ENCODE results near the gene MED12L. TPM values are rescaled to one million over a fixed set of nuclear protein-coding genes. Genes with fewer than 3 reads are reported as not detected.

Gene MED12L
- polyA plus RNA-seq, 1 donor from 2014 or later: 28.5 TPM

- Histone ChIP-seq H3K9ac (ENCODE audit: low read length) (no peak overlapping the region), H3F3A (ENCODE audit: insufficient read depth, low read length, poor library complexity, severe bottlenecking) (no peaks in the 10 kb centered on the region), H2AFZ (ENCODE audit: low read depth, low read length) (no peak overlapping the region), H3K4me3 (ENCODE audit: low read length) (no peak overlapping the region), H3K4me2 (ENCODE audit: low read length) (no peak overlapping the region), H3K27me3 (ENCODE audit: insufficient read depth, low read depth, low read length) (no peaks in the 10 kb centered on the region), H3K27ac (ENCODE audit: low read length) (no peak overlapping the region), H3K36me3 (ENCODE audit: insufficient read depth, low read length) (no peaks in the 10 kb centered on the region), H3K9me2 (ENCODE audit: insufficient read depth, low read length) (no peaks in the 10 kb centered on the region), H4K20me1 (ENCODE audit: insufficient read depth) (no peaks in the 10 kb centered on the region), H3K79me2 (replicated peaks; ENCODE audit: insufficient read depth, low read length) (no peaks in the 10 kb centered on the region), H3K9me3 (ENCODE audit: low read length) (no peaks in the 10 kb centered on the region)
- TF ChIP-seq MXI1 (conservative IDR thresholded peaks at IDR 0.05; ENCODE audit: poor library complexity, severe bottlenecking): no peak
- TF ChIP-seq SMC3 (conservative IDR thresholded peaks at IDR 0.05; ENCODE audit: poor library complexity): no peak
- no peak for TF ChIP-seq EP300 (conservative IDR thresholded peaks at IDR 0.05; ENCODE audit: poor library complexity, severe bottlenecking)
- TF ChIP-seq CTCF (IDR thresholded peaks at IDR 0.05; ENCODE audit: poor library complexity, severe bottlenecking): no peak
- no peak for TF ChIP-seq EZH2 (IDR thresholded peaks at IDR 0.05; ENCODE audit: borderline replicate concordance, insufficient read depth, low read length, poor library complexity, severe bottlenecking)
- TF ChIP-seq REST (IDR thresholded peaks at IDR 0.05; ENCODE audit: borderline replicate concordance): no peak
- no peak for TF ChIP-seq POLR2AphosphoS5 (IDR thresholded peaks at IDR 0.05)
- TF ChIP-seq RAD21 (conservative IDR thresholded peaks at IDR 0.05): no peak
- TF ChIP-seq TAF1 (IDR thresholded peaks at IDR 0.05; ENCODE audit: low read depth): no peak
These were observed 398.0 kb downstream of the MED12L start for GRCh38 chr3:151483488-151483887.

- Histone ChIP-seq H3F3A (ENCODE audit: insufficient read depth, low read length, poor library complexity, severe bottlenecking) (no peaks in the 10 kb centered on the region), H2AFZ (ENCODE audit: low read depth, low read length) (no peak overlapping the region), H3K4me2 (ENCODE audit: low read length) (no peak overlapping the region), H4K20me1 (ENCODE audit: insufficient read depth) (no peaks in the 10 kb centered on the region), H3K36me3 (ENCODE audit: insufficient read depth, low read length) (no peaks in the 10 kb centered on the region), H3K27me3 (ENCODE audit: insufficient read depth, low read depth, low read length) (no peaks in the 10 kb centered on the region), H3K9ac (ENCODE audit: low read length) (no peak overlapping the region), H3K9me3 (ENCODE audit: low read length) (no peaks in the 10 kb centered on the region), H3K79me2 (replicated peaks; ENCODE audit: insufficient read depth, low read length) (no peaks in the 10 kb centered on the region), H3K27ac (ENCODE audit: low read length) (no peak overlapping the region), H3K4me3 (ENCODE audit: low read length) (no peak overlapping the region), H3K9me2 (ENCODE audit: insufficient read depth, low read length) (no peaks in the 10 kb centered on the region)
- TF ChIP-seq CTCF (IDR thresholded peaks at IDR 0.05; ENCODE audit: poor library complexity, severe bottlenecking) (no peak), TAF1 (IDR thresholded peaks at IDR 0.05; ENCODE audit: low read depth) (no peak)
These were observed 398.6 kb downstream of the MED12L start for GRCh38 chr3:151483961-151484520.

Small RNAs within 50 kb of the gene (small RNA-seq; reads per million reads assigned to genes)
- 0.03 to 0.24 (median 0.07) reads per million in 3 experiments for gene RNA5SP145

Other genes with a start within 250 kb of the MED12L start
- 0.28 TPM in 1 of 2 replicates, not detected in the other for gene MINDY4B, start 180.2 kb upstream of the MED12L start, polyA plus RNA-seq
- 0.18 and 0.27 TPM in 2 replicates for gene CLRN1, start 112.9 kb upstream of the MED12L start, polyA plus RNA-seq
- gene GPR171, start 117.6 kb downstream of the MED12L start, polyA plus RNA-seq: not detected in 2 replicates
- not detected in 2 replicates for gene P2RY14, start 192.9 kb downstream of the MED12L start, polyA plus RNA-seq
- not detected in 2 replicates for gene GPR87, start 231.2 kb downstream of the MED12L start, polyA plus RNA-seq
- 0.12 TPM in 1 of 2 replicates, not detected in the other for gene P2RY13, start 243.9 kb downstream of the MED12L start, polyA plus RNA-seq